Spleen (tissue), 7 donors: ENCODE data around the gene SH3BP1.
A peak's percentile ranks its signal among the peaks of the same experiment; 100 is the strongest.

Source experiments
- CTCF ChIP-seq, 11 experiments: fragments of 200-600 bp in 7 of 11; fragments of 450-650 bp in 4 of 11; sonication (generic) in 4 of 11; IDR thresholded peaks in 8 of 11; conservative IDR thresholded peaks in 3 of 11; 1 replicate in 7 of 11; 2 replicates in 4 of 11; pipeline versions ENCODE4 v1.4.0 to v1.8.0; 2016 to 2021; ENCODE audit warnings: antibody characterized with exemption in 11 of 11, inconsistent platforms in 4 of 11, mild to moderate bottlenecking in 1 of 11
- POLR2A ChIP-seq, 3 donors: fragments of 450-650 bp; IDR thresholded peaks; one replicate each; pipeline ENCODE4 v1.5.1; 2017; ENCODE audit warnings: antibody characterized with exemption in 3 of 3, mild to moderate bottlenecking in 1 of 3
- POLR2AphosphoS5 ChIP-seq, 3 donors: sonication (generic); formaldehyde crosslinking; IDR thresholded peaks; one replicate each; pipeline ENCODE4 v1.5.1; 2017; ENCODE audit warnings: antibody characterized with exemption in 3 of 3
- donor health status: DM: no; HTN: no; CAD: no; lungs with moderate emphysema.
- donor health status: DM: no; HTN: no; CAD: no.
- donor health status: DM: no; HTN: no; CAD: no.

GRCh38 chr22:37674951-37675929, 35.8 kb downstream of the SH3BP1 start, which contains the start of gene LGALS1:
- TF ChIP-seq POLR2A (IDR thresholded peaks at IDR 0.05) (no peak), CTCF (IDR thresholded peaks at IDR 0.05 in 8 of 11, conservative IDR thresholded peaks at IDR 0.05 in 3 of 11) (peak in 2 of 11 experiments; percentile 15 to 27), POLR2AphosphoS5 (IDR thresholded peaks at IDR 0.05) (peak; percentile 55 to 86 (median 81))
